ENCODE measurements around the gene RAB11FIP5. TPM values are rescaled to one million over a fixed set of nuclear protein-coding genes. Genes with fewer than 3 reads are reported as not detected.
A peak's percentile ranks its signal among the peaks of the same experiment; 100 is the strongest.

RAB11FIP5 gene
- total RNA-seq, 1 donor from 2014 or later = 10.7 TPM

GRCh38 chr2:73076701-73077423, 35.9 kb downstream of the RAB11FIP5 start:
- H3K36me3 Mint-ChIP-seq (ENCODE audit: low read depth) = no peaks in the 10 kb centered on the region
- intact Hi-C loops (cut with micrococcal nuclease) = no loop called here
- H3K4me1 Mint-ChIP-seq (ENCODE audit: low read depth) = peaks cover 4% of the 10 kb centered on the region
- H3K27ac Mint-ChIP-seq = no peak overlapping the region
- H3K27me3 Mint-ChIP-seq (ENCODE audit: low read depth) = no peaks in the 10 kb centered on the region
- DNase-seq (ENCODE audit: low spot score) = no peak
- H3K9me3 Mint-ChIP-seq = no peaks in the 10 kb centered on the region
- H3K4me3 Mint-ChIP-seq (ENCODE audit: low read depth) = no peak overlapping the region

GRCh38 chr2:73075477-73076373, 37.0 kb downstream of the RAB11FIP5 start:
- no peak overlapping the region for H3K27ac Mint-ChIP-seq
- peaks cover 4% of the 10 kb centered on the region for H3K4me1 Mint-ChIP-seq (ENCODE audit: low read depth)
- no peaks in the 10 kb centered on the region for H3K27me3 Mint-ChIP-seq (ENCODE audit: low read depth)
- intact Hi-C loops (cut with micrococcal nuclease) = no loop called here
- H3K36me3 Mint-ChIP-seq (ENCODE audit: low read depth) = no peaks in the 10 kb centered on the region
- H3K4me3 Mint-ChIP-seq (ENCODE audit: low read depth) = no peak overlapping the region
- no peaks in the 10 kb centered on the region for H3K9me3 Mint-ChIP-seq
- no peak for DNase-seq (ENCODE audit: low spot score)

GRCh38 chr2:73074110-73075069, 38.4 kb downstream of the RAB11FIP5 start:
- peaks cover 1% of the 10 kb centered on the region for H3K27me3 Mint-ChIP-seq (ENCODE audit: low read depth)
- no peak overlapping the region for H3K4me3 Mint-ChIP-seq (ENCODE audit: low read depth)
- intact Hi-C loops (cut with micrococcal nuclease) = loop anchor here (5.0 kb wide), 2 partner anchors 82 to 1758 kb away; partner anchors contain the start of gene HK2
- no peaks in the 10 kb centered on the region for H3K9me3 Mint-ChIP-seq
- H3K36me3 Mint-ChIP-seq (ENCODE audit: low read depth) = no peaks in the 10 kb centered on the region
- H3K27ac Mint-ChIP-seq = no peak overlapping the region
- no peak for DNase-seq (ENCODE audit: low spot score)
- peaks cover 12% of the 10 kb centered on the region for H3K4me1 Mint-ChIP-seq (ENCODE audit: low read depth)

GRCh38 chr2:73072416-73072815, 40.3 kb downstream of the RAB11FIP5 start:
- no peak for DNase-seq (ENCODE audit: low spot score)
- Mint-ChIP-seq H3K4me1 (ENCODE audit: low read depth) (peaks cover 20% of the 10 kb centered on the region), H3K27ac (no peak overlapping the region), H3K9me3 (no peaks in the 10 kb centered on the region), H3K27me3 (ENCODE audit: low read depth) (peaks cover 7% of the 10 kb centered on the region), H3K4me3 (ENCODE audit: low read depth) (peak overlapping the region; percentile 84), H3K36me3 (ENCODE audit: low read depth) (no peaks in the 10 kb centered on the region)
- intact Hi-C loops (cut with micrococcal nuclease) = loop anchor here (5.0 kb wide), 2 partner anchors 80 to 1760 kb away; partner anchors contain the start of gene HK2

- intact Hi-C loops (cut with micrococcal nuclease) = loop anchor here (5.0 kb wide), 2 partner anchors 80 to 1760 kb away; partner anchors contain the start of gene HK2
- DNase-seq (ENCODE audit: low spot score) = no peak
Observed at GRCh38 chr2:73072129-73072395, 40.7 kb downstream of the RAB11FIP5 start.

GRCh38 chr2:73071360-73072128, 41.2 kb downstream of the RAB11FIP5 start, which contains the start of gene SFXN5:
Gene SFXN5 (minus strand): TSS chr2:73071712. CDS start chr2:73071705, 7 bp downstream.
- peak within 1 kb of the TSS; percentile 84 for H3K4me3 Mint-ChIP-seq (ENCODE audit: low read depth)
- intact Hi-C loops (cut with micrococcal nuclease) = loop anchor here (2.0 to 5.0 kb wide), 6 partner anchors 41 to 1761 kb away; partner anchors contain the start of genes FBXO41, HK2, PRADC1 and RAB11FIP5
- H3K27me3 Mint-ChIP-seq (ENCODE audit: low read depth) = peaks cover 7% of the 10 kb centered on the region
- no peaks in the 10 kb centered on the region for H3K9me3 Mint-ChIP-seq
- H3K27ac Mint-ChIP-seq = peak within 1 kb of the TSS; percentile 81
- DNase-seq (ENCODE audit: low spot score) = peak; percentile 93
- no peaks in the 10 kb centered on the region for H3K36me3 Mint-ChIP-seq (ENCODE audit: low read depth)
- H3K4me1 Mint-ChIP-seq (ENCODE audit: low read depth) = peaks cover 20% of the 10 kb centered on the region

More at GRCh38 chr2:73072129-73072395, 40.7 kb downstream of the RAB11FIP5 start:
- H3K36me3 Mint-ChIP-seq (ENCODE audit: low read depth) = no peaks in the 10 kb centered on the region
- H3K27ac Mint-ChIP-seq = peak overlapping the region; percentile 81
- H3K27me3 Mint-ChIP-seq (ENCODE audit: low read depth) = peaks cover 7% of the 10 kb centered on the region
- peak overlapping the region; percentile 84 for H3K4me3 Mint-ChIP-seq (ENCODE audit: low read depth)
- no peaks in the 10 kb centered on the region for H3K9me3 Mint-ChIP-seq
- peaks cover 20% of the 10 kb centered on the region for H3K4me1 Mint-ChIP-seq (ENCODE audit: low read depth)

GRCh38 chr2:73070643-73071359, 41.9 kb downstream of the RAB11FIP5 start:
- Mint-ChIP-seq H3K36me3 (ENCODE audit: low read depth) (no peaks in the 10 kb centered on the region), H3K4me1 (ENCODE audit: low read depth) (peaks cover 23% of the 10 kb centered on the region), H3K27ac (peak overlapping the region; percentile 40), H3K4me3 (ENCODE audit: low read depth) (peak overlapping the region; percentile 84), H3K27me3 (ENCODE audit: low read depth) (peaks cover 7% of the 10 kb centered on the region), H3K9me3 (no peaks in the 10 kb centered on the region)
- intact Hi-C loops (cut with micrococcal nuclease) = loop anchor here (1.0 to 5.0 kb wide), 7 partner anchors 42 to 1762 kb away; partner anchors contain the start of genes FBXO41, HK2, PRADC1 and RAB11FIP5
- peak; percentile 34 for DNase-seq (ENCODE audit: low spot score)

- Mint-ChIP-seq H3K4me1 (ENCODE audit: low read depth) (peaks cover 25% of the 10 kb centered on the region), H3K9me3 (no peaks in the 10 kb centered on the region), H3K27ac (peak overlapping the region; percentile 31), H3K36me3 (ENCODE audit: low read depth) (no peaks in the 10 kb centered on the region), H3K4me3 (ENCODE audit: low read depth) (peak overlapping the region; percentile 84), H3K27me3 (ENCODE audit: low read depth) (peaks cover 7% of the 10 kb centered on the region)
- intact Hi-C loops (cut with micrococcal nuclease) = loop anchor here (1.0 to 5.0 kb wide), 7 partner anchors 43 to 1762 kb away; partner anchors contain the start of genes FBXO41, HK2, PRADC1 and RAB11FIP5
- DNase-seq (ENCODE audit: low spot score) = no peak
Observed at GRCh38 chr2:73069855-73070642, 42.7 kb downstream of the RAB11FIP5 start.

DNA sequence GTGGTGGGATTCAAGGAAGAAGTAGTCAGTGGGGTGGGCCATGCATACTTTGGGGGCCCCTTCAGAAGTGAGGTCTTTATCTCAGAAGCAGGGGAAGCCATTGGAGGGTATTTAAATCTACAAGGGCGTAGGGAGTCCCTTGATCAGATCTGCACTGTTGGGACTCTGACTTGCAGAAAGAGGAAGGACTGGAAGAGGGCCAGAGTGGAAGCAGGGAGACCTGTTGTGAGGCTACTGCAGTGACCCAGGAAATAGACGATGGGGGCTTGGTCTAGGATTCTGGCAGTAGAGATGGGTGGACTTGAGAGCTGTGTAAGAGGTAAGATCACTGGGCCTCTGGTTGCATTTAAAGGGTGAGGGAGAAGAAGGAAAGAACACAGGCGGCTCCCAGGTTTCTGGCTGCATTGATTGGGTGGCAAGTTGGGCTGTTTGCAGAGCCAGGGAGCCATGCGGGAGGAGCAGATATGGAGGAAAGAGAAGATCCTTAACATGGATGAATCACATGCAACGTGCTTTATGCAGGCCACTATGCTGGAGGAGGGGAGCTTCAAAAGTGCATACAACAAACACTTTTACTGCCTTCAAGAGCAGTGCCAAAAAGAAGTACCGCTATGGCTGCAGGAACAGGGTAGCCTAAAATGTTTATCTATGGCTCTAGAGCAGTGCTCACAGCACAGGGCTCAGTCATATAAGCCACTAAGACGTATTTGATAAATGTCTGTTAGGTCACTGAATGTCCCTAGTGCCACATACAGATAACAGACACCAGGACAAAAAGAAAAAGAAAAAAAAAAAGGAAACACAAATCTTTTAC, 43.5 kb downstream of the RAB11FIP5 start:
- intact Hi-C loops (cut with micrococcal nuclease) = no loop called here
- H3K27ac Mint-ChIP-seq = peak overlapping the region; percentile 31
- peaks cover 29% of the 10 kb centered on the region for H3K4me1 Mint-ChIP-seq (ENCODE audit: low read depth)

GRCh38 chr2:73068147-73068546, 44.6 kb downstream of the RAB11FIP5 start:
- no peak for DNase-seq (ENCODE audit: low spot score)
- intact Hi-C loops (cut with micrococcal nuclease) = no loop called here
- H3K9me3 Mint-ChIP-seq = no peaks in the 10 kb centered on the region
- peaks cover 35% of the 10 kb centered on the region for H3K4me1 Mint-ChIP-seq (ENCODE audit: low read depth)
- peaks cover 7% of the 10 kb centered on the region for H3K27me3 Mint-ChIP-seq (ENCODE audit: low read depth)
- no peaks in the 10 kb centered on the region for H3K36me3 Mint-ChIP-seq (ENCODE audit: low read depth)
- no peak overlapping the region for H3K4me3 Mint-ChIP-seq (ENCODE audit: low read depth)
- H3K27ac Mint-ChIP-seq = no peak overlapping the region

More for the DNA sequence above, 43.5 kb downstream of the RAB11FIP5 start:
- H3K9me3 Mint-ChIP-seq = no peaks in the 10 kb centered on the region
- DNase-seq (ENCODE audit: low spot score) = no peak
- H3K36me3 Mint-ChIP-seq (ENCODE audit: low read depth) = no peaks in the 10 kb centered on the region
- peak overlapping the region; percentile 84 for H3K4me3 Mint-ChIP-seq (ENCODE audit: low read depth)
- H3K27me3 Mint-ChIP-seq (ENCODE audit: low read depth) = peaks cover 7% of the 10 kb centered on the region

Data from activated T-helper 2 cell treated with anti-CD3 and anti-CD28 coated beads, Interferon-gamma antibody, Interleukin-2, Interleukin-4, amounts not matched to agents 10 μg/mL and 5 μg/mL and 100 μg/mL, durations not matched to agents 14 hours and 24 hours and 36 hours (primary cell).